ENCODE data around the gene CDAN1. TPM values are rescaled to one million over a fixed set of nuclear protein-coding genes. Genes with fewer than 3 reads are reported as not detected.

Gene CDAN1
- total and polyA plus RNA-seq, 2 of the 8 experiments (the other 6 are each of a cell fraction or from before 2014, with no cell fraction given): 4.5 to 18.6 TPM

- H4K8ac ChIP-seq (ENCODE audit: extremely low read depth, insufficient read depth, low read length): no peak overlapping the region
- H3K9ac ChIP-seq (replicated peaks in 1 of 4; ENCODE audit: extremely low read depth in 1 of 4, low read depth in 3 of 4, low read length in 3 of 4): no peak overlapping the region
- H2BK15ac ChIP-seq (ENCODE audit: low read length): no peak overlapping the region
- H3K4me1 ChIP-seq (replicated peaks in 1 of 4; ENCODE audit: control insufficient read depth in 3 of 4, insufficient read depth in 4 of 4, low read length in 3 of 4): no peaks in the 10 kb centered on the region
- no peak overlapping the region for H3K14ac ChIP-seq (ENCODE audit: insufficient read length)
- no peaks in the 10 kb centered on the region for H3K79me2 ChIP-seq (ENCODE audit: control insufficient read depth in 1 of 2, insufficient read depth in 2 of 2, low read length in 2 of 2)
- H3K4me2 ChIP-seq (ENCODE audit: insufficient read depth in 1 of 2, low read depth in 2 of 2, low read length in 2 of 2): no peak overlapping the region
- no peak for DNase-seq (ENCODE audit: low read depth in 1 of 2, low spot score in 2 of 2)
- no peak overlapping the region for H3K4me3 ChIP-seq (ENCODE audit: extremely low read depth in 1 of 4, insufficient read depth in 2 of 4, low read depth in 3 of 4, low read length in 4 of 4)
- ChIA-PET CTCF (ENCODE audit: partially characterized antibody) (interaction anchor here (1.3 to 4.7 kb wide), 2 partner anchors 16 to 17 kb away, joined by 3 to 27 read pairs; no protein-coding TSS in a partner anchor), POLR2A (ENCODE audit: partially characterized antibody) (no interaction called here)
- H3K27me3 ChIP-seq (replicated peaks in 1 of 4; ENCODE audit: control insufficient read depth in 3 of 4, extremely low read depth in 1 of 4, insufficient read depth in 3 of 4, low read length in 3 of 4): no peaks in the 10 kb centered on the region
- no peak overlapping the region for H2BK20ac ChIP-seq (ENCODE audit: low read length)
- H2BK12ac ChIP-seq (ENCODE audit: low read depth, low read length): no peak overlapping the region
- no peak overlapping the region for H4K91ac ChIP-seq (replicated peaks; ENCODE audit: insufficient read length, low read length)
- no peak overlapping the region for H3K23ac ChIP-seq (ENCODE audit: insufficient read length)
- H3K4ac ChIP-seq (replicated peaks; ENCODE audit: insufficient read length, low read depth, low read length): no peak overlapping the region
- FAIRE-seq: no peak
- H3K56ac ChIP-seq (replicated peaks; ENCODE audit: insufficient read length, low read depth, low read length): no peak overlapping the region
- no peaks in the 10 kb centered on the region for H3K36me3 ChIP-seq (ENCODE audit: control insufficient read depth in 2 of 4, insufficient read depth in 4 of 4, low read length in 3 of 4)
- no peak overlapping the region for H3K18ac ChIP-seq (ENCODE audit: extremely low read depth, low read length)
- H3K27ac ChIP-seq (ENCODE audit: low read depth, low read length): no peak overlapping the region
- no peak overlapping the region for H2AFZ ChIP-seq (ENCODE audit: low read length)
- H3K79me1 ChIP-seq (ENCODE audit: low read depth, low read length): no peaks in the 10 kb centered on the region
- H4K5ac ChIP-seq (ENCODE audit: insufficient read length, low read depth, low read length): no peak overlapping the region
- no peak overlapping the region for H2BK120ac ChIP-seq (replicated peaks; ENCODE audit: low read depth, low read length)
- 87% methylated on average over 2 of the region's 2 CpGs; no CpG with 5 or more reads in 1 of the 2 experiments for WGBS, 2 experiments (ENCODE audit: extremely low coverage in 1 of 2, insufficient coverage in 1 of 2, insufficient read length in 1 of 2, insufficient replicate concordance in 2 of 2, low coverage in 1 of 2, low lambda C conversion rate in 2 of 2, missing lambda C conversion rate in 1 of 2)
- peaks cover 0 to 2% of the 10 kb centered on the region in 2 experiments for H4K20me1 ChIP-seq (replicated peaks in 1 of 2; ENCODE audit: control insufficient read depth in 1 of 2, insufficient read depth in 2 of 2, low read length in 2 of 2)
- no peak overlapping the region for H2BK5ac ChIP-seq (ENCODE audit: low read depth, low read length)
- H2AK5ac ChIP-seq (ENCODE audit: low read depth, low read length): no peak overlapping the region
- H3K9me3 ChIP-seq (ENCODE audit: insufficient read depth in 2 of 2, low read depth in 1 of 2, low read length in 1 of 2): no peaks in the 10 kb centered on the region
- no peaks in the 10 kb centered on the region for H3K23me2 ChIP-seq (ENCODE audit: low read depth, low read length)
- TF ChIP-seq SIRT6 (IDR thresholded peaks at IDR 0.05; ENCODE audit: low read length) (no peak), EP300 (IDR thresholded peaks at IDR 0.05; ENCODE audit: borderline replicate concordance in 1 of 2, low read depth in 2 of 2, low read length in 2 of 2) (no peak), YY1 (IDR thresholded peaks at IDR 0.05; ENCODE audit: low read depth, low read length) (no peak), PHF8 (conservative IDR thresholded peaks at IDR 0.05; ENCODE audit: low read depth, low read length) (no peak), EZH2 (IDR thresholded peaks at IDR 0.05; ENCODE audit: low read depth, low read length, severe bottlenecking) (no peak), CBX8 (IDR thresholded peaks at IDR 0.05; ENCODE audit: borderline replicate concordance, low read depth, low read length) (no peak), RNF2 (IDR thresholded peaks at IDR 0.05; ENCODE audit: borderline replicate concordance, low read depth, low read length, missing control alignments, poor library complexity, severe bottlenecking) (no peak), BRCA1 (IDR thresholded peaks at IDR 0.05; ENCODE audit: low read depth, low read length) (no peak), POLR2A (IDR thresholded peaks at IDR 0.05; ENCODE audit: control extremely low read depth in 1 of 2, low read depth in 2 of 2, low read length in 2 of 2) (no peak), EGR1 (IDR thresholded peaks at IDR 0.05; ENCODE audit: borderline replicate concordance, low read depth, low read length) (no peak), ASH2L (IDR thresholded peaks at IDR 0.05; ENCODE audit: low read length) (no peak), NRF1 (IDR thresholded peaks at IDR 0.05; ENCODE audit: low read depth, low read length) (no peak), NANOG (IDR thresholded peaks at IDR 0.05; ENCODE audit: insufficient read depth, low read depth, low read length, poor library complexity, severe bottlenecking) (no peak), SAP30 (IDR thresholded peaks at IDR 0.05; ENCODE audit: insufficient read depth, insufficient replicate concordance, low read length) (no peak), JUND (IDR thresholded peaks at IDR 0.05; ENCODE audit: low read length) (no peak)
These were observed 29.9 kb downstream of the CDAN1 start for GRCh38 chr15:42707068-42707467.
